HUDEP-2 (cell line): ENCODE measurements around the gene STAC3.

Source experiments
- DNase-seq, 76 experiments: peaks; one replicate each; lab custom pipeline; 2025; ENCODE audit not compliant: unreplicated experiment in 76 of 76; lab: John Stamatoyannopoulos, UW

The STAC3 gene

DNA sequence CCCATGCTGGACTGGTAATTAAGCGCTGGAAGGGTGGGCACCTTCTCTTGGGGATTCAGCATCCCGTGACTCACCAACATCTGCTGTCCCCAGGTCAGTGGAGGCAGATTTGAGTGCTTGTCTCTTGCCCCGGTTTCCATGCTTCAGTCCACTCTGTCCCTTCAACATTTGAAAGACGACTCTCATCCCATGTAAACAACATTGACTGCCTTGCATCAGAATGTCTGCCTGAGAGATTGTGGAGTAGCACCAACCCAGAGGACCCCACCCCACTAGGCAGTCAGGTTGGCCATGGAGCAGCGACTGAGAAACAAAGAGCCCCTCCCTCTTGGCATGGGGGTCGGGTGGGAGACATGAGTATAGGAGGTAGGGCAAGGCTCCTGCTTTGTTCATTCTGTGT, 4.9 kb upstream of the STAC3 start:
- no peak for DNase-seq

DNA sequence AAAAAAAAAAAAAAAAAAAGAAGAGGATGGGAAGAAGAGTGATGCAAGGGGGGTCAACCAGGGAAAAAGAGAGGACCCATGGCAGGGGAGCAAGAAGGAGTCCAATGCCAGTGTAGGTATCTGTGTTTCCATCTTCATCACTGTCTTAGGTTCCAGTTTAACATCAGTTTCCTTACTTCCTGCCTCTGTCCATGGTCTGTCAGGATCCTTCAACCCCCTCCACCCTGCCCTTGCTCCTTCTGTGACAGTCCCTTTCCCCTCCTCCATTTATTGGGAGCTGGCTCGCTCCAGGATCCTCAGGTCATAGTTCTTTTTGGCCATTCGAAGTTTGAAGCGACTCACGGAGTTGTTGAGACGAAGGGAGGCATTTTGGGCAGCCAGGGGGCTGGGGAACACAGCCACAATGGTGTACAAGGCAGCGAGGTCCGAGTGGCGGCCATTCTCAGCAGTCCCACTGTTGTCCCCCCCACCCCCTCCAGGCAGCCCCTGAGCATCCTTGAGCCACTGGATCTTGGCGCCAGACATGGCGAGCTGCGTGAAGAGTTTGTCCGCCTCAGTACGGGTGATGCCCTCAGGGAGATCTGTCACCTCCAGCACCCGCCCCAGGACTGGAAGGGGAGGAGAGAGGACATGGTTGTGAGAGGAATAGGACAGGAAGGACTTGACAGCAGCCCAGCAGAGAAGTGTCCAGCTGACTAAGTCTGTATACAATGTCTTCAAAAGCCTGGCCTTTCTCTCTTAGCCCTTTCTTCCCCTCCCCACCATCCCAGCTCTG, 3.7 kb upstream of the STAC3 start:
- no peak for DNase-seq

DNA sequence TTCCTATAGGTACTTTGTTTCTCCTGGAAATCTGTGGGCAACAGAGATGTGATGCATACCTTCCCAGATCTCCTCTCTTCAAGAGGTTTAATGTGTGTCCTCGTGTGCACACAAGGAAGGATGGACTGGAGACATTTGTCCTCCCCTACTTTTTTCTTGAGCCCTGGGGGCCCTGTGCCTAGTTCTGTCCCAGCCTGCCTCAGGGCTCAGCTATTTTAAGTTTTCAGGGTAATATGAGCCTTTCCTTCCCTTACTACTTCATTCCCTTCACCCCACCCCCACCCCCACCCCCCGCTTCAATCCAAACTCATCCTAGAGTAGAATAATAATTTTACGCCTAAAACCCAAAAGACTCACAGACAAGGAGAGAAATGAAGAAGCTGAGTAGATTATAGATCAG, 446 bp downstream of the STAC3 start:
- no peak for DNase-seq

DNA sequence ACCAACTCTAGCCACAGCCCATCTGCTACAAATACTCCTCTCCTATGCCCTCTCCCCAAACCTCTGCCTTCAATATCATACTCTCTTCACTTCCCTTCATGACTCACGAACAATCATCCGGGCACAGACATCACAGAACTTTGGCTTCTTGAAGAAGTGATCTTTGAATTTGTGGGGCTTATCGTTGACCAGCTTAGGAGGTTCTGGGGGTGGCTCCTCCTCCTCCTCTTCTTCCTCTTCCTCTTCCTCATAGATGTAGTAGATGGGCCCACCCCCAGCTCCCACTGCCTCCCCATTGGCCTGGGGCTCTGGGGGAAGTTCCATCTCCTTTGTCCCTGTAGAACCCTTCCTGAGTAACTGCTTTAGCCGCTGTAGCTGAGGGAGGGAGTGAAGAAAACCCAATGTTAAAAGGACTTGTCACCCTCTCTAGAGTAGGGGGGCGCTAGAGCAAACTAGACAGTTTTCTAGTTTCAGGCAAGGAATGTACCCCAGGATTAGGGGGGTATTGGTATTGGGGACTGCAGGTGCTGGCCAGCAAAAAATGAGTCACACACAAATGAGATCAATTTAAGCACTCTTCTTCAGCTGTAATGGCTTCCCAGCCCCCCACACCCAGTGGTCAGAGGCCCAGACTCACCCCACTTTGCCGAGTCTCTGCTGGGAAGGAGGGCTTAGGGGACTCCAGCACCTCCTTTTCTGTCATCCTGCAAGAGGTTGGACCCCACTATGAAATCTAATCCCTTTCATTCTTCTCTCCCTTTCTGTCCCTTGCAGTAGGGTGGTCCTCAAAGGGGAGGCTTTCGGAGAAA, 1.8 kb downstream of the STAC3 start:
- peak in 27 of 76 experiments; percentile 8 to 37 (median 23) for DNase-seq

DNA sequence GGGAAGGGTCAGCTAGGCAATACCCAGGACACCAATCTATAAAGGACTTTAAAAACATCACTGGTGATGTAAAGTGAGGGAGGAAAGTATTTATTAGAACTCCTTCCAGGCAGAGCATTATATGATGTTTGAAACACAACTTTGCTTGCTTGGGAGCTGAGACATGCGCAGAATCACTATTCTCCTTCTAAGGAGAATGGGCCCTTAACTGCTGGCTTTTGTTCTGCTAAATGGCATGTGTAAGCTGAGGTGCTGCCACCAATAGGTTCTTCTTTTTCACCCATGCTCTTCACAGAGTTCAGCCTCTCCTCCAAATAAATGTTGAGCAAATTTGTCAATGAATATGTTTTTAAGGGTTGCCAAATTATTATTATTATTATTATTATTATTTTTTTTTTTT, 3.9 kb downstream of the STAC3 start:
- DNase-seq = no peak

DNA sequence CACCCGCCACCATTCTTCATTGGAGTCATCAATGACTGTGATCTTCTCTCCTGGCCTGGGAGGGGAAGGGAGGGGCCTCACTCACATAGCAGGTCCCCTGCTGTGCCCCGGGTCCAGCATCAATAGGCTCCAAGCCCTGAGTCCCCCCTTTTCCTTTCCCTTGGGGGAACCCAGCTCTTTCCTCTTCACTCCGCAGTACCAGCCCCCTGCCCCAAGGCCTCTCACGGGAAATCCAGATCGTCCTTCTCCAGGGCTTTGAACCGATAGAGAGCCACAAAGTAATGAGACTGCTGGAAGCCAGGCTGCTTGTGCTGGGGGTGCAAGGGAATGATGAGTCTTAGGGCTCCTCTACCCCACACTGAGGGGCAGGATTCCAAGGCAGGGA, 6.7 kb downstream of the STAC3 start:
- no peak for DNase-seq

GRCh38 chr12:57243521-57244311, 7.3 kb downstream of the STAC3 start:
- DNase-seq = peak in 64 of 76 experiments; percentile 2 to 80 (median 60)

DNA sequence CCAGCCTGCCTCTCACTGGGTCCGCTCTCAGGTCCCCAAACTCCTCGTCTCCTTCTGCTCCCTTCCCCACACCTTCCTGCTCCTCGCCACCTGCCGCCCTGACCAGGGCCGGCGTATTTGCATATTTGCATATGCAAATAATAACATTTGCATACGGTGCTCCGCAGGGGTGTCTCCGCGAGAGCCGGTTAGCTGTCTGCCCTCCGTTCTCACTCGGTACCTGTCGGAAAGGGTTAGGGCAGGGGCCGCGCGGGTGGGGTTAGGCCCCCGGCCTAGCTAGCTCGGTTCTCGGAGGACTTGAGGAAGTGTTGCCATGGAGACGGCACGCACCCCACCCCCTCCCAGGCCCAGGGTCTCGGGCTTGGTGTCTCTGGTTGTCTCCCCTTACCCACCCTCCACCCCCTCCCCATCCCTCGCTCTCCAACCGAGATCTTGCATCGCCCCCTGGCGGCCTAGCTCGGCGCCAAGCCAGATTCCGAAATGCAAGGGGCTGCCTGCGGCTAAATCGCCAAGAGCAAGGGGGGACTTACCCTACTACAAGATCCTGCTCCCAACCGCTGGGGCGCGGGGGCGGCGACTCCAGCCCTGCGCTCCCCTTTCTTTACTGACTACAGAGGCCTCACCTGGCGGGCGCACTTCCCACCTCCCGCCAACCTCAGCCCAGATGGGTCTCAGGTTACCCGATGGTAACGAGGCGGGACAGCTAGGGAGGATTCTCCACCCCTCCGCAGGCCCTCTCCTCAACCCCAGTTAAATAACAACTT, 8.1 kb downstream of the STAC3 start:
- peak in 30 of 76 experiments; percentile 10 to 48 (median 27) for DNase-seq

GRCh38 chr12:57242329-57242690, 8.7 kb downstream of the STAC3 start:
- no peak for DNase-seq

GRCh38 chr12:57241402-57242310, 9.3 kb downstream of the STAC3 start:
- no peak for DNase-seq

- DNase-seq = no peak
These were observed 10.0 kb downstream of the STAC3 start for GRCh38 chr12:57240926-57241401.

DNA sequence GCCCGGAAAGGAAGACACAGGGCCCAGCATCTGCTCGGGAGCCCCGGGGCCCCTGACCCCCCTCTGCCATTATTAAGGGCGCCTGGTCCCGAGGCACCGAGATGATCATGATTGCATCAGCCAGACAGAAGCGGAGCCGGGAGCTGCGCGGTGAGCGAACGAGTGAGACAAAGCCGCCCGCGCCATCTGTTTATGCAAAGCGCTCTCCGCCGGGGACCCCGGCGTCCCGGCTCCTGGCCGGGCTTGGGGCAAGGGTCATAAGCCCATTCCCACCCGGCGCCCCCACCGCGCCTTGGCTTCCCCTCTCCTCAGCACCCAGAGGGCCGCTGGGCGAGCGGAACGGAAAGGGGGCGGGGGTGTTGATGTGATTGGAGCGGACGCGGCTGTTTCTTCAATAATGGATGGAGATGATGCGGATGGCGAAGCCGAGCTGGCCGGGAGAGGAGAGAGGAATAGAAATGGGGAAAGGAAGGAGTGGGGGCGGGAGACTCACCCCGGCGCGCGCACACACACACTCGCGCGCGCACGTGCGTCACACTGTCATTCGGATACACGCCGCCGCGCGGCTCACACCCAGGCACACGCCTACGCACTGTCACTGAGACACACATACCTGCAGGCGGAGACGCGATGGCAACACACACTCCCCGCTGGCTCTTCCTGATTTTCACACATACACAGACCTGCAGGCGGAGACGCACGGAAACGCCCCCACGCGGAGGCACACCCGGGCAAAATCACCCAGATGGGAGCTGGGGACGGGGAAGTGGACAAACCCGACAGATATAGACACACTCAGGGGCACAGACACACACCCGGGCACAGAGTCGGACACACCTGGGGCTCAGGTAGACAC, 10.7 kb downstream of the STAC3 start:
- peak in 8 of 76 experiments; percentile 6 to 28 (median 20) for DNase-seq

- no peak for DNase-seq
These were observed 11.4 kb downstream of the STAC3 start for GRCh38 chr12:57239587-57240065.

DNA sequence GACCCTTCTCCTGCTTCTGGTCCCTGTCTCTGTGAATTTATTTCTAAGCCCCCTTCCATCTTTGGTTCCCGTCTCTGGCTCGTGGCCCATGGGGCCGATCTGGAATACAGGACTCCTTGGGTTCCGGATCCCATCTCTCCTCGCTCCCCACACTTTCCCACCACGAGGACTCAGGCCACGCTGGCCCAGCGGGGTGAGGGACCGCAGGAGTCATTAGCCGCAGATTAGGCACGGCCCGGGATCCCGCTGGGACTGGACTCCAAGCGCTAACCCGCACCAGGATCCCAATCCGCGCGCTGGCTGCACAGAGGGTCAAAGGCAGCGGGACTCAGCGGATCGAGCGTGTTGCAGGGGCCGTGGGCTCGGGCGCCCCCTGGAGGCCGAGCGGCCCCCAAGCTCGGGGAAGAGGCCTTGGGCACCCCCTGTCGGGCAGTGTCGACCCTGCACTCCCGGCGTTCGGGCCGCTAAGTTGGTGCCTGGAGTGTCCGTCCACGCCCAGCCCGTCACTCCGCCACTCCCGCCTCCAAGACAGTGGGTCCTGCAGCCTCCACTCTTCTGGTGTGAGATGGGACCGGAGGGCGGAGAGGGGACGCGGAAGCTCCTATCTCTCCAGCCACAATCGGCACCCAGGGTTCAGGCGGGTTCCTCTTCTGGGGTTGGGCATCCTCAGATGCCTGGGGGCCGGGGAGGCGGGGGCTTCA, 12.0 kb downstream of the STAC3 start:
- peak in 72 of 76 experiments; percentile 26 to 89 (median 75) for DNase-seq

DNA sequence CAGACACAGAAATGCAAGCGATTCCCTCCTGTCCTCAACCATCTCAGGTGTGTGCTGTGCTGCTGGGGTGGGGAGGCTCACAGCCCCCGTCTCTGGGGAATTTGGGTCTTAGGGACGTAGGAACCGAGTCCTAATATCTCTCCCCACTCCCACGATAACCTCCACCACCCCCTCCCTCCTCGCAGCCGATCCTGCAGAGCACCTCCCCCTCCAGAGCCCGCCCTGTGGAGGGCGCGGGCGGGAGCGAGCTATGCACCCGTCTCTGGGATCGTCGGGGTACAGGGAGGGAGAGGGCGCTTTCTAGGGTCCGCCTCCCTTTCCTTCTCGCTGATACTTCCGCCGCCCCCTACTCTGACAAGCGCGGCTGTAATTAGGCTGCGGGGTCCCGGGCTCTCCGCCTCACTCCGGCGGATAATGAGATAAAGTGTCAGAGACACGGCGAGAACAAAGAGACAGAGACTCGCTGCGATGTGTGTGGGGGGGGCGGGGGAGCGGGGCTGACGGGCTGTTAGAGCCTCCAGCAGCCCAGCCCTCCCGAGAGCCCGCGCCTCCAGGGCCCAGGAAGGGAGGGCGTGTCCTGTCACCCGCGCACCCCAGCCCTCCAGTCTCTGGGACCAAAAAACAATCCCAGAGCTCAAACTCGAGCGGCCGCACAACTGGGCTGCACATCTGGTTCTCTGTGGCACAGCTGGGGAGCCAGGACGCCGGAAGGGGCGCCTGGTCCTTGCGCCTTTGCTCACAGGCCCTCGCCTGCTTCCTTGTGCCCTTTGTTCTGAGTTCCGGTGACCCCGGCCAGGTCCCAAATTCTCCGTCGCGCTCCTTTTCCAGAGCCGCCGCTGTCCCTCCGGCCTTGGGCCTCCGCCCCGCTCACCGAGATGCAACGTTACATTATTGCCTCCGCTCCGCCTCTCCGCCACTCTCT, 12.8 kb downstream of the STAC3 start:
- peak in 1 of 76 experiments; percentile 9 for DNase-seq

- no peak for DNase-seq
These were observed 13.4 kb downstream of the STAC3 start for GRCh38 chr12:57237596-57237931.
